HG02763 (cell line): ENCODE data around the gene GRIN2A.

Source experiments
- ATAC-seq: cut with Tn5 transposase; IDR thresholded peaks from one replicate; pipeline ENCODE4 v1.9.1; 2021; ENCODE audit warnings: mild to moderate bottlenecking, moderate library complexity; ENCODE audit not compliant: unreplicated experiment

GRIN2A gene

DNA sequence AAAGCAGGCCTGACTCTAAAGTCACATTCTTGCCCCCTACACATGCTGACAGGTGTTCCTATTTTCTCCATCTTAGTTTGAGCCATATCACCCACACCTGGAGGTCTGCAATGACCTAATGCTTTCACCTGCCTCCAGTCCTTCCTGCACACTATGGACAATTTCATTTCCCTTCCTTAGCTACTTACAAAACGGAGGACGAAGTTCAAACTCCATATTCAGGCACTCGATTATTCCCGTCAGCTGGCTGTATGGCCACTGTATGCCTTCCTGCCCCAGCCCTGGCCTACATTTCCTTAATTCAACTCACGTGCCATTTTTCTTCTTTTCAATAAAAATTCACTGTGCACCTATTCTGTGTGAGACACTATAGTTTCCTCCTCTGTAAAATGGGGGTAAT is 44.9 kb downstream of the GRIN2A start:
- ATAC-seq = no peak

DNA sequence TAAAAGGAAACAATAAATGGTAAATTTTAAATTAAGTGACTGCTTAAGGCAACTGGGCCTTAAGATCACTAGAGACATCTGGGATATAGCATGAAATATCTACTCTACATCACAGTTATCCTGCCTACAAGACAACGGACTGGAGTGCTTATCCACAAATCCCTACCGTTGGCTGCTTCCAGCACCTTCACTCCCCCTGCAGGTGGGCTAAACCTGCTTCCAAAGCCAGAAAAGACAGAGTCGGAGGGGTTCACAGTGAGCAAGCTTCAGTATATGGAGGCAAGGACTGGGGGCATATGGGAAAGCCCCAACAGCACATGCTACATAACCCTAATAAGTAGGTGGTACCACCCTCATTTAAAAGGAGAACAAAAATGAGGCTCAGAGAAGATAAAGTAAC is 45.3 kb downstream of the GRIN2A start:
- ATAC-seq = no peak

DNA sequence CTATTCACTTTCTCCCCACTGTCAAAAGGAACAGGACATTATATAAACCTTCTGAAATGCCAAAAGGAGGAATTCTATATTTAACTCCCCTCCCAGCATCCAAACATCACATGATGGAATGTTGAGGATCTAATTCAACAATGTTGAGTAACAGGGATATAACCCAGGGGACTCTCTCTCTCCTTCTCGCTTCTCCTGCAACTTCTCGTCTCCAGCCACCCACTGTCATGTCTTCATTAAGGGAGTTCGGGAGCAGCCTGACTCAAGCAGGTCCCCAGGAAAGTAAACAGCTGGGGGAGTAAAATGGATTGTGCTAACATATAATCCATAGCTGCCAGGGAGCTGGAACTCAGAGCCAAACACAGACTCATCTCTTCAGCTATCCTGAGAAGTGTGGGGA is 51.7 kb downstream of the GRIN2A start:
- no peak for ATAC-seq

DNA sequence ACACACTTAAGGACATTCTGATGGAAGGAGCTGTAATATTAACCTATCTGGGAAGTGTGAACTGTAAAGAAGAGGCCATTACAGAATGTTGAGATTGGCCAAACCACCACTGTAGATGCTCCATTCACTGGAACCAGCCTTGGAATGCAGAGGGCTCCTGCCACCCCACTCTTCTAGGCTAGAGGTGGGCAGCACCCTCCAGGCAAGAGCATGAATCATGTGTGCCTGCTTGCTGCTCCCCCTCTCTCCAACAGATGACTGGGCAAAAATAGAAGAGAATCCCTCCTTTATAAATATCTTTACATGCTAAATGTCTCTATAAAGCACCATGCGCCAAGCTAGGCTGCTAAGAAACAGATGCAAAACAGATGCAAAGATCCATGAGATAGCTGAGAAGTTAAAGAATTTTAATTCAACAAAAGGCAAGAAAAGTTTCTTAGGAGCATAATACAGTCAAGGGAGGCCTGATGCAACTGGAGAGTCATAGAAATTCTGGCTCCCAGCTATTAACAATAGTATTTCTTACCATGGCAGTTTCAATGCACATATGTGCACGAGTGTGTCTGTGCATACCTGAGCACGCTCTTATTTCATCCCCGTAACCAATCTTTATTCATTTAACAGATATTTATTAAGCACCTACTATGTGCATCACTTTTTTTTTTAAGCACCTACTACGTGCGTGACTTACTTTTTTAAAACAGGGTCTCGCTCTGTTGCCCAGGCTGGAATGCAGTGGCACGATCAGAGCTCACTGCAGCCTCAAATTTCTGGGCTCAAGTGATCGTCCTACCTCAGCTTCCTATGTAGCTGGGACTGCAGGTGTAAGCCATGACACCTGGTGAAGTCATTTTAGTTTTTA is 53.6 kb downstream of the GRIN2A start:
- ATAC-seq = no peak

DNA sequence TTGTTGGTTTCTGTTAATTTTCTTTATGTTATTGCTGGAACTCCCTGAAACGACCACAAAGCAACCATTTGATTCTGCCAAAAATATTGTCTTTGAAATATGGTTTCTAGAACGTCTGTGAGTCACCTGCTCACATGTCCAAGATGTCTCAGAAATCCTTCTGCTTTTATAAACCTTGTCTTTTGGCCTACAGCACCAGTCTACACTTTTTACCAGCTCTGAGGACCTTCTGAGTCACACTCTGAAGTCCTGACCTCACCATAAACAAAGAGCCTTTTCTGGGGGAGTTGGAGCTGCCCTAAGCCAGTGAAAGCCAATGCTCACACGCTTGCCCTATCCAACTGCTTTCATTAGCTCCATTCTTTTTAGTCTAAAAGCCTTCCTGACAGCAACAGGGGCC is 55.5 kb downstream of the GRIN2A start:
- ATAC-seq = no peak

DNA sequence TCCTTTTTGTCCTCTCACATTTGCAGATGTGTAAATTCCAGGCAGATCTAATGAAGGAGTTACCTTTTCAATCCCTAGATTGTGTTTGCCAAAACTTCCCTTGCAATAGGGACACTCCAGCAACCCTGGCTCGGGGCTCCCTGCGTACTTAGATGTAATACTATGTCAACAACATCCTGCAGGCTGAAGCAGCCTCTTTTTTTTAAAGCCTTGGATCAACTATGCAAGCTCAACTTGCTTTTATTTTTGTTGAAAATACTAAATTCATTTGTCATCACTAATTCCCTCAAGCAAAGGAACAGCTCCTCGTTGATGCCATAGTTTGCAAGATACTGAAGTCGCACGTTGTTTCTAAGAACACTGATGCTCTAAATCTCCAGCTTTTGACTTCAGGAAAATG is 59.1 kb downstream of the GRIN2A start:
- no peak for ATAC-seq

DNA sequence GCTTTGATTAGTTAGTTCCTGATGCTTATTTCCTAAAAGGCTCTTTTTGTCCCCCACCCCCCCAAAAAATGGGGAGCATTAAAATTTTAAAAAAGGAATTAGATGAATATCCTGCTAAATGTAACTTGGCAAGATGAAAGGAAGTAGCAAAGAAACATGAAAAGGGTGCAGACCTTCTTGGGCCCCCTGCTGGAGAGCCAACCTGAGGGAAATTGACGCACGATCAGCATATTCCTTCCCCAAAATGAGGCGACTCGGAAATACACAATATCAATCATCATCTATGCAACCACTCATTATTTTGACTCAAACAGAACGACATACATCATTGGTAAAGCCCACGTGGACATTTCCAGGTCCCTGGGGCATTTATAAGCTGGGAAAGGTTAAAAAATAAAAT is 59.7 kb downstream of the GRIN2A start:
- ATAC-seq = no peak

DNA sequence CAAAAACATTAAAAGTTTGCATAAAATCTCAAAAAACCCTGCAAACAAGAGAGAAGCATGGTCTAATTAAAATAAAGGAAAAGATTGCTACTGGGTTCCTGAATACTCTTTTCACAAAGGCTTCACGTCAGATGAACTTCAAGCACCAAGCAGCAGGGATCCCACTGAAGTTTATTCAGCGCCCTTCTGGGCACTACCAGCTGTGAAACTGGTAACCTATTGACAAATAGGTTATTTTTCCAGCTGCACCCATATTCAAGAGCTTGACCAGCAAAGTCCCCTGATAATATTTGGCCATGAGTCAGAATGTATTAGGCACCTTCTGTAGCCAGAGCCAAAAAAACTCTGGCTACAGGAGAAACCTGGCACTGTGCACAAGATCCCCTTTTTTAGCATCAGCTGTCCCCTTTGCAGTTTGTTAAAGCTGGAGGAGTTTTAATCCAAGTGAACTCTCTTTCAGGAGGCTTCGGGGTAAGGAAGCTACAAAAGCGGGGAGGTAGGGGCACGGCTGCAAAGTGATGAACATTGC is 60.3 kb downstream of the GRIN2A start:
- no peak for ATAC-seq

DNA sequence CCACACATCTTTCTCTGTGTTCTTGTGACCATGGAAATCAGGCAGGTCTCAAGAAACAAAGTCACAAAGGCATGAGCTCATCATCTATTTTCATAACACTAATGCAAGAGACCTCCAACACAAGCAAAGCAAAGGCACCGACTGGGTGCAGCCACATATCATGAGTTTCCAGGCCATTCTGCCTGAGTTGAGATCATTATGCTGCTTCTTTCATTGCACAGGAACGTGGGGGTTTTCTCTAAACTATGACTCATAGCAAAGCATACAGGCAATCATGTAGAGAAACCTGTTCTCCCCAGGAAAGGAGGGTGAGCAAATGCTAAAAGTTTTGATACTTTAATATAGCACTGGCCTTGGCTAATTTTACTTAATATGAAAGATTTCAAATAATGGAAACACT is 60.7 kb downstream of the GRIN2A start:
- ATAC-seq = no peak

DNA sequence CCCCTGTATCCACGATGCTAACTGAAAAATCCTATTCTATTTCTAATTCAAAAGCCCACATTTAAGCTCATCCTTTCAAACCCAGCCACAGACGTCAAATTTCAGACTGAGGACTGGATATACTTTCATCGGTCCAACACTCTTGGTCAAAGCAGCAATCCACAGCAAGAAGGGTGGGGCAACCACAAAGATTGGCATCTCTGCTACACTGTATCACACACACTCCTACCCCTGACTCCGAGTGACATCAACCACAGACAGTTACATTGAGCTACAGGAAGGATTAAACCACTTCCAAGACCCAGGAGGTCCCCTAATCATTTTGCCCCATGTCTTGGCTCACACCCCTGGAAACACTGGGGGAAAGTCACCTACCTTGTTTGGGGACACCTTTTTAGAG is 61.3 kb downstream of the GRIN2A start:
- ATAC-seq = no peak

DNA sequence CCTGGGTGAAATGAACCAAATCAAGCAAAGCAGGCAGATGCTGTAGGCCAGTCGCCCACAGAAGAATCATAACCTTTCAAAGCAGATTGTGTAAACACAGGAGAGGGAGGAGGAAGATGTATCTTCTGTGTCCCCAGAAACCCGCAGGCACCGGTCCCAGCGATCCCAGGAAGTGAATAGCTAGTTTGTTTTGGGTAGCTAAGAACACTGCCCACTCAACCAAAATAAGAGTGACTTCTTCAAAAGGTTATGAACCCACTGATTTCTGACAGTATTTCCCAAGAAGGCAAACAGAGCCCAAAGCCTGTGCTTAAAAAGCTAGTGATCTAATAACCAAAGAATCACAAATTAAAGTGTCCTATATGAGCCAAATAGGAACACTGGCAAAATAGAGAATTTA is 67.8 kb downstream of the GRIN2A start:
- ATAC-seq = no peak

DNA sequence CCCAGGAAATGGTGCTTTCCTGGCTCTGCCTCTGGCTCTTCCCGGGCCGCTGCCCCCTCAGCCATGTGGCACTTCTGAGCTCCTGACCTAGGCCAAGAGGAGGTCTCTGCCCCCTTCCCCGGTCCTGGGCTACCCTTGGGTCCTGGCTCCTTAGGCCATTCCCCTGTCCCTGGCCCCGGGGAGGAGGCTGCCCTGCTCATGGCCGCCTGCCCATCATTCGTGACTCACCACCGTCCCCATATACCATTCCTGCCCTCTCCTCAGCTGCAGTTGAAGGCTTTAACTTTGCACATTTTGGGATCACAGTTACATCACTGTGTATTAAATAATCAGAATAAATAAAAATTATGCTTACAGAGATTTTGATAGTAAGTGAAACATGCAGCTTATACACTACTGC is 69.0 kb downstream of the GRIN2A start:
- ATAC-seq = no peak

DNA sequence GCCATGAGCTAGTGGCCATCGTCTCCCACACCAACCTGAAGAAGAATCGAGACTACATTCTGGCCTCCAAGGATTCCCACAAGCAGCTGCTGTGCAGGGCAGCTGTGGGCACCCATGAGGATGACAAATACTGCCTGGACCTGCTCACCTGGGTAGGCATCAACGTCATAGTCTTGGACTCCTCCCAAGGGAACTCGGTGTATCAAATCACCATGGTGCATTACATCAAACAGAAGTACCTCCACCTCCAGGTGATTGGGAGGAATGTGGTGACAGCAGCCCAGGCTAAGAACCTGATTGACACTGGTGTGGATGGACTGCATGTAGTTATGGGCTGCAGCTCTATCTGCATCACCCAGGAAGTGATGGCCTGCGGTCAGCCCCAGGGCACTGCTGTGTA is 70.2 kb downstream of the GRIN2A start:
- ATAC-seq = no peak

DNA sequence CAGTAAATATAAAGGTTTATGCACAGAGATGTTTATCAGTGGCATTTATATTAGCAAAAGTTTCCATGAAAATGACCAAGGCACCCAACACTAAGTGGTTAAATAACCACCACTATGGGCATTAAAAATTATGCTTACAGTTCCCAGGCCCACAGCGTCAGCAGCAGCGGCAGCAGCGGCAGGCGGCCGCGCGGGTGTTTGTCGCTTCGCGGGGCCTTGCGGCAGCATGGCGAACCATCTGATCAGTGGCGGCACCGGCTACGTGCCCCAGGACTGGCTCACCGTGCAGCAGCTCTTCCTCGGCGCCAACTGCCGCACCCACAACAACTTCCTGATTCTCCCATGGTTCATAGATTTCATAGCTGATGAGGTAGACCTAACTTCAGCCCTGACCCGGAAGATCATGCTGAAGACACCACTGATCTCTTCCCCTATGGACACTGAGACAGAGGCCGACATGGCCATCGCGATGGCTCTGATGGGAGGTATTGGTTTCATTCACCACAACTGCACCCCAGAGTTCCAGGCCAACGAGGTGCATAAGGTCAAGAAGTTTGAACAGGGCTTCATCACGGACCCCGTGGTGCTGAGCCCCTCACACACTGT is 71.0 kb downstream of the GRIN2A start:
- no peak for ATAC-seq

DNA sequence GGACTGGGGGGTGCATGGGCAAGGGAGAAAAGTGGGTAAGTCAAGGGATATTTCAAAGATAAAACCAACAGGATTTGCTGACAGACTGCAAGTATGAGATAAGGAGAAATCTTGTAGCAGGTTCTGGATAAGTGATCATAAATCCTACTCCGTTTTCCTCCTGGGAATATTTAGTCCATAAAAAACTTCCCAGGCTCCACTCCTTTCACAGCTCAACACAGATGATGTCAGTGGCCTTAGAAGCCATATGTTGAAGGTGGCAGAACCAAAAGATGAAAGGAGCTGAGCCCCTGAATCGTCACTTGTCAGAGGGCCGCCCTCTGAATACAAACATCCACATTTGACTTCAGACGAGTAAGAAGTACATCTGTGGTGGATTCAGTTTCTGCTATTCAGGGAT is 71.7 kb downstream of the GRIN2A start:
- ATAC-seq = no peak

DNA sequence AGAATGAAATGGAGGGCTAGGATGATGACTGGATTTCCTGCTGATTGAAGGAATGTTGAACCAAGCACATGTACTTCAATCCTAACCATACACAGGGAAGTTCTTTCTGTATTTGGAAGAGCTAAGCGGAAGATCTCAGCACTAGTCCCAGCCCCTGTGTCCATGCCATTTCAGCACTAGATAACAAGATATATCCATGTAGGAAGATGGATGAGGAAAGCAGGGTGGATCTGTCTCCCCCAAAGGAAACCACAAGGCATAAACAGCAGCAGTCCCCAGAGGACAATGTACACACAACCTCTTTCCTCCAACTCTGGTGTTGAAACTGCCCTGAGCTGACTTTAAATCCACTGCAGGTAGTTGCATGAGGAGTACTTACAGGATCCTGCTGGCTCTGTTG is 75.1 kb downstream of the GRIN2A start:
- no peak for ATAC-seq

DNA sequence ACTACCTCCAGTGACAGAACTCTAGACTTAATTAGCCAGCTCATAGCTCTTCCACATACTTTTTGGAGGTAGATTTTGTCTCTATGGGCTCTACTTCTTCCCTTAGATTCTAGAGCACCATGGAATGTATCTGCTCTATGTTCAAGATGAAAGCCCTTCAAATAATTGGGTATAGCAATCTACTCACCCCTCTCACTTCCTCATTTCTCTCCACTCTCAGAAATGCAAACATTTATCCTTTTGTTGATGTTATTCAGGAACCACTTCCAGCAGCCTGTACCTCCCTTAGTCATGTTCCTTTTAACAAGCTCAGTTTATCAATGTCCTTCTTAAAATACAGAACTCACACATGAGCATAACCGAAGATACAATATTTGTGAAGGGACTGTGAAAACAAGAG is 78.5 kb downstream of the GRIN2A start:
- no peak for ATAC-seq

DNA sequence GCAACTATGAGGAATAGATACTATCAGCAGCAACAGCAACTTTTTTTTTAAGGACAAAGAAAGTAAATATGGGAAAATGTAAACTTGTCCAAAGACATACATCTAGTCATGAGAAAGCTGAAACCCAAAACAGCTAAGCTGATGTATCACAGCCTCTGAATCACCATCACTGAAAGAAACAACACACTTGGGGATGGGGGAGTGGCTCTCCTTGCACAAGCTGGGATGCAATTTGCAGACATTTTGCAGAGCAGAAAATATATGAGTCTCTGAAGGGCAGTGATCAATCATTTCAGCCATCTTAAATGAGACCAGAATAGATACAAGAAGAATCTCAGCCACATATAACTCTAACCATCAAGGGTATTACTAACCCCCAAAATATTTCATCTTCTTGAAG is 79.1 kb downstream of the GRIN2A start:
- no peak for ATAC-seq

DNA sequence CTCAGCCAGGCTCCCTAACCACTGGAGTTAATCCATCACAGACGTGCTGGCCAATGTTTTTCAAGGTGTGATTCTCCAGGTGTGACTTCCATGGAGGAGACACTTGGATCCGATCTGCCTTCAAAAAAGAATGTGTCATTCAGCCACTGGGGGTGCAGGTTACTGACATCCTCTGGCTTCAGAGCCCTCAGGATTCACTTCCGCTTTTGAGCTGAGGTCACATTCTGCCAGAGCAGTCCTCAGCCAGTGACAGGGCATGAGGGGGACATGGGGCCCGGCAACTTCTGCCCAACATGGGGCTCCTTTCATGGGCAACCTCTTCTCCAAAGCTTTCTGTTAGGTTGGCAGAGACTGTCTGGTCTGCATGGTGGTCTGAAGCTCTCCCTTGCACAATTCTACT is 81.4 kb downstream of the GRIN2A start:
- ATAC-seq = no peak

DNA sequence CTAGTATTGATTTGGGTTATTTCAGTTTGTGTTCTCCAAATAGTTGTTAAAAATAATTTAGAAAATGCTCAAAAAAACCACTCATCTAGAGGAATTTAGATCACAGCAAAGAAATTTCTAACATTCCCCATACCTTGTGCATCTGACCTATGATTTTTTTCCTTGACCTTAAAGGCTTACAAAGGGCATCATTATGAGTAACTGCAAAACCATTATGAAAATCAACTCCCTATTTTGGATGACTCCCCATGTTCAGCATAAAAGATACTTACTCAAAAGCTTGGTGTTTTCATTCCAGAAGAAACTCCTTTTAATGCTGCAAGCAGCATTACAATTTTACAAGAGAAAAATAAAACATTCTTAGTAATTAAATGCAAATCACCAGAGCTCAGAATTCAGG is 83.2 kb downstream of the GRIN2A start:
- ATAC-seq = no peak

DNA sequence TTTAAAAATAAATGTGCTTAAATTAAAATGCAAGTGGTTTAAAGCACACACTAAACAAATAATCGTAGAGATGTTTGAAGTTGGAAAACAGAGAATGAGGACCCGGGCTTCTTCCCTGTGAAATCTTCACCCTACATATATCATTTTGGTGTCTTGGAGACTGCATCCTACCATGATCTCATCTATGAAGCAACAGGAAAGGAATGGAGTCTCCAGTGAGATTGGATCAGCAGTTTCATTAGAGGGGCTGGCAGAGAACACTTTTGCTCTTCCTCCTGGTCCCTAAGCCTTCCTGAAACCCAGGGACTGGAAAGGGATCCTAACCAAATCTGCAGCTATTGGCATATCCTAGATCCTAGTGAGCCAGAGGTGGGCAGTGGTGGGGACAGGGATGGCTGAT is 85.0 kb downstream of the GRIN2A start:
- no peak for ATAC-seq

DNA sequence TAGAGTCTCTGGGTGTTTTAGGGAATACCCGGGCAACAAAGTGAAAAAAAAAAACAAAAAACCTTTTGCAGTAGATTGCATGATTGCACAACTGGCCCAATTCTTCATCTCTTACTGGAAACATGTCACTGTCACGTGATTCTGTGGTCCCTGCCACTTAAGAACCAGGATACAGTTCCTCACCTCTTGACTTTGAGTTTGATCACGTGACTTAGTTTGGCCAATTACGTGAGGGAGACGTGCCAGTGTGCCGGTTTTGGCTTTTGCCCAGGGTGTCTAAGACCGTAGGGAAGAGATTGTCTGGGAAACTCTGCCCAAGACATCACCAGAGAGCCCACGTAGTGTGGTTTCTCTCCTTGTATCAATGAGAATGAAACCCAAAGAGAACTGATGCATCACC is 88.7 kb downstream of the GRIN2A start:
- no peak for ATAC-seq

DNA sequence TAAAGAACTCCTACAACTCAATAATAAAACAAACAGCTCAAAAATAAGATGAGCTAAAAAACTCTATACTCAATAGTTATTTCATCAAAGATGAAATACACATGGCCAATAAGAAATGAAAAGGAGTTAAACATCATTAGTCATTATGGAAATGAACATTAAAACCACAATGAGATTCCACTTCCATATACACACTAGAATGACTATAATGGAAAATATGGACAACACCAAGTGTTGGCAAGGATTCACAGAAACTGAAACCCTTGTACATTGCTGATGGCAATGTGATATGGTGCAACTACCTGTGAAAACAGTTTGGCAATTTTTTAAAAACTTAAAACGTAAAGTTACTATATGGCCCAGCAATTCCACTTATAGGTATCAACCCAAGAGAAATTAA is 91.4 kb downstream of the GRIN2A start:
- no peak for ATAC-seq
